GM12865 (cell line): Measurements from ENCODE around the gene CHST13.
"Not testable (repeated sequence)": the region's sequence is repeated elsewhere in the genome, so short reads cannot be mapped to it uniquely, and the experiment has no call there.

Experiments used
- DNase-seq: peaks from one replicate; pipeline ENCODE4 v3.0.0; 2010; ENCODE audit warnings: low read depth
- H3K4me3 ChIP-seq: 2 replicates; pipeline ENCODE4 v1.5.1; 2011; ENCODE audit warnings: mild to moderate bottlenecking, low read depth, low read length, control low read depth
- TF ChIP-seq, protein P1 (sequence below): IDR thresholded peaks from 2 replicates; pipeline ENCODE4 v1.5.1; 2011; ENCODE audit warnings: low read length, control low read depth, low read depth, inconsistent platforms; ENCODE audit not compliant: insufficient read depth; ENCODE audit errors: missing control alignments

CHST13 gene

DNA sequence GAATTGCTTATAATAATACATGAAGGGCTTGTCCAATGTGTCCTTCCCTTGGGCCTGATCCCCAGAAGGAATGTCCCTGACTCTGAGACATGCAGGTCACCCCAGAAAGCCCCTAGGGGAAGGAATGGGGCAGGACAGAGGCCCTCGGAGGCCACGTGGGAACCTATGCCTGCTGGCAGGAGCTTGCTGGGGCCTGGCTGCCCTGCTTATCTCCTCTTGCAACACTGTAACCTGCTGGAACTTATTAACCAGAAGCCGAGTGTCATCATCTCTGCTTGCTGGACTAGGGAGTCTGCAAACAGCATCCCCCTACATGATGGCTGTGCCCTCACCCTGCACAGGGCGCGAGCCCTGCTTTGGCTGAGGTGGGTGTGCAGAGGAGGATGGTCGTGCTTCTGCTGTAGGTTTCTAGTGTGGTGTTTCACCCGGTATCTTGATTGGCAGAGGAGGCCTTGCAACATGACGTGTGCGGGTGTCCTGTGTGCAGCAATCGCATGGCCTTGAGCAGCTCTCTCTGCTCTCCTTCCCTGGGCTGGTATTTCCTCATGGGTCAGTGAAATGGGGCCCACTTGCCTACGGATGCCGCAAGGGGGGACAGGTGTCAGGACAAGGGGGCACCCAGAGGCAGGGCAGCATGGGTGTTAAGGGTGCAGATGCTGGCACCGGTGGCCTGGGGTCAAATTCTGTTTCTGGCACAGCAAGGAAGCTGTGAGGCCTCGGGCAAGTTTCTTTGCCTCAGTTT, 5.0 kb downstream of the CHST13 start:
- TF ChIP-seq, protein P1, sequence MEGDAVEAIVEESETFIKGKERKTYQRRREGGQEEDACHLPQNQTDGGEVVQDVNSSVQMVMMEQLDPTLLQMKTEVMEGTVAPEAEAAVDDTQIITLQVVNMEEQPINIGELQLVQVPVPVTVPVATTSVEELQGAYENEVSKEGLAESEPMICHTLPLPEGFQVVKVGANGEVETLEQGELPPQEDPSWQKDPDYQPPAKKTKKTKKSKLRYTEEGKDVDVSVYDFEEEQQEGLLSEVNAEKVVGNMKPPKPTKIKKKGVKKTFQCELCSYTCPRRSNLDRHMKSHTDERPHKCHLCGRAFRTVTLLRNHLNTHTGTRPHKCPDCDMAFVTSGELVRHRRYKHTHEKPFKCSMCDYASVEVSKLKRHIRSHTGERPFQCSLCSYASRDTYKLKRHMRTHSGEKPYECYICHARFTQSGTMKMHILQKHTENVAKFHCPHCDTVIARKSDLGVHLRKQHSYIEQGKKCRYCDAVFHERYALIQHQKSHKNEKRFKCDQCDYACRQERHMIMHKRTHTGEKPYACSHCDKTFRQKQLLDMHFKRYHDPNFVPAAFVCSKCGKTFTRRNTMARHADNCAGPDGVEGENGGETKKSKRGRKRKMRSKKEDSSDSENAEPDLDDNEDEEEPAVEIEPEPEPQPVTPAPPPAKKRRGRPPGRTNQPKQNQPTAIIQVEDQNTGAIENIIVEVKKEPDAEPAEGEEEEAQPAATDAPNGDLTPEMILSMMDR, result no peak
- DNase-seq, result no peak
- no peak overlapping the region for H3K4me3 ChIP-seq

DNA sequence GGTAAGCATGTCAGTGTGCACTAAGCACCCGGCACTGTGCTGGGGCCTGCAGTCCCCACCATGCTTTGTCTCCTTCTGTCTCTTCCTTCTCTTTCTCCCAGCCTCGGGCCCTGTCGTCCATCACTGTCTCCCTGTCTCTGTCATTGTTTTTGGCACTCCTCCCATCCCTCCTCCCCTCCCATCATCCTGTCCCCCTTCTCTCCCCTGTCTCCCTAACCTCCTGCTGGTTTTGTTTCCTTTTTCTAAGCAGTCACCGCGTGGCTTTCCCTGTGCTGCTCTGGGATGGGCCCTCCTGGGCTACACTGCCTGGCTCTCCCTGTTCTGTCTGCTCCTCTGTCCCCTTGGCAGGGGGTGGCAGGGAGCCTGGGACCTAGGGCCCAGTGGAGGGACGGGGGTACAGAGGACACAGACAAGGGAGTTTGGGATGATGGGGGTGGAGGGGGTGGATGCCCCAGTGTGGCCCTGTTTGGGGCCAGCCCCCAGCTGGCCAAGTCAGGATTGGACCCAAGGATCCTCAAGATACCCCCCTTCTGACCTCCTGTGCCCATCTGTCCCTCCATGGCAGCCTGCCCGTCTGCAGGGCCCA, 5.7 kb downstream of the CHST13 start:
- TF ChIP-seq, protein P1, result no peak
- no peak for DNase-seq
- H3K4me3 ChIP-seq, result no peak overlapping the region

DNA sequence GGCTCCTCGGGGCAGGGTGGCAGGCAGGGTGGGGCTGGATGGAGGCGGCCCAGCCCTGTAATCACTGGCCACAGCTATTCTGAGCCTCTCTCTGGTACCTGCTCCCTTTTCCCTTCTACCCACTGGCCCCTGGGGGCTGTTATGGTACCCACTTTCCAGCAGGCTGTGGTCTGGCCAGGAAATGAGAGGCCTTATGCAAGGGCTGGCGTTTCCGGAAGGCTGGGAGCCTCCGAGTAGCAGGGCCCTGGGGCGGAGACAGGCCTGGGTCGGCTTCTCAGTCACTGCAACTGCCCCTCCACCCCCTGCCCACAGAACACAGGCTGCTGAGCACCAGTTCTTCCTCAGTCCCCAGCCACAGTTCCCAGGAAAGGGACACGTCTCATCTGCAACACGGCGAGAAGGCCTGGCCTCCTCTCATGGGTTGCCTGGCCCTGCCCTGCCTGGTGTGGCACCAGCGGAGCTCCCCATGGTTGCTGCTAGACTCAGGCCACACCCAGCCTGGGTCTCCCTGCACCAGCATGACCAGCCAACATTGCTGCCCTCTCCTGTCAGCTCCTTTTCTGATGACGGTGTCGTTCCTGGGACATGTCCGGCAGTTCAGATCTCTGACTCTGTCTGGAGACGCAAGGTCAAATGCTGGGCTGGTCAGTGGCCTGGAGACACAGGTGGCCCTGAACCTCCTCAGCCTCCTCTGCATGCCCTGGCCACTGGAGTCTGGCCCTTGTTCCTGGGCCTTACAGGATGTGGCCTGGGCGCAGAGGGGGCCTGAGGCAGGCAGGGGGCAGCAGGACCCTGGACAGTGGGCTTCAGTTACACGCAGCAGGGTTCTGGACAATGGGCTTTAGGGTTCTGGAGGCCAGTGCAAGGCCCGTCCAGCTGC, 6.5 kb downstream of the CHST13 start:
- H3K4me3 ChIP-seq, result no peak overlapping the region
- TF ChIP-seq, protein P1, result no peak
- peak; percentile 18 for DNase-seq

DNA sequence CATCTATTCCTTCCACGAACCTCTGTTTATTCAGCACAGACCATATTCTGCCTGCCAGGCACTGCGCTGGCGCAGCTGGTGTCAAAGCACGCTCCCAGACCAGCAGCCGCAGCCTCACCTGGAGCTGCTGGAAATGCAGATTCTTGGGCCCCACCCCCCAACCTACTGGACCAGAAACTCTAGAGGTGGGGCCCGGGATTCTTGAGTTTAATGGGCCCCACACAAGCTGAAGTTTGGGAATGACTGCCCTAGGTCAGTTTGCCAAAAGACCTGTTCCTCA, 7.0 kb downstream of the CHST13 start:
- no peak for DNase-seq

DNA sequence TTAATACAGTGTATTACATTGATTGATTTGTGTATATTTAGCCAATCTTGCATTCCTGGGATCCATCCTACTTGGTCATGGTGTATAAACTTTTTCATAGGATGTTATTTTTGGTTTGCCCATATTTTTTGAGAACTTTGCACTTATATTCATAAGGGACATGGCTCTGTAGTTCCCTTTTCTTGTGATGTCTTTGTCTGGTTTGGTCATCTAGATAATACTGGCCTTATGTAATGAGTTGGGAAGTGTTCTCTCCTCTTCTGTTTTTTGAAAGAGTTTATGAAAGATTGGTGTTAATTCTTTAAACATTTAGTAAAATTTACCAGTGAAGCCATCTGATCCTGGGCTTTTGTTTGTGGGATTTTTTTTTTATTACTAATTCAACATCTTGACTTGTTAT, 9.6 kb downstream of the CHST13 start:
- no peak overlapping the region for H3K4me3 ChIP-seq
- TF ChIP-seq, protein P1, result no peak
- no peak for DNase-seq

More for the DNA sequence above, 7.0 kb downstream of the CHST13 start:
- TF ChIP-seq, protein P1, result no peak
- H3K4me3 ChIP-seq, result no peak overlapping the region

DNA sequence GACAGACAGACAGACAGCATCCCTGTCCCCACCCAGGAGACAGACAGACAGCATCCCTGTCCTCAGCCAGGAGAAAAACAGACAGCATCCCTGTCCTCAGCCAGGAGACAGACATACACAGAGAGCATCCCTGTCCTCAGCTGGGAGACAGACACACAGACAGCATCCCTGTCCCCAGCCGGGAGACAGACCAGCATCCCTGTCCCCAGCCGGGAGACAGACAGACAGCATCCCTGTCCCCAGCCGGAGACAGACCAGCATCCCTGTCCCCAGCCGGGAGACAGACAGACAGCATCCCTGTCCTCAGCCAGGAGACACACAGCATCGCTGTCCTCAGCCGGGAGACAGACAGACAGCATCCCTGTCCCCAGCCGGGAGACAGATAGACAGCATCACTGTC, 10.8 kb downstream of the CHST13 start:
- not testable (repeated sequence) for H3K4me3 ChIP-seq, DNase-seq

DNA sequence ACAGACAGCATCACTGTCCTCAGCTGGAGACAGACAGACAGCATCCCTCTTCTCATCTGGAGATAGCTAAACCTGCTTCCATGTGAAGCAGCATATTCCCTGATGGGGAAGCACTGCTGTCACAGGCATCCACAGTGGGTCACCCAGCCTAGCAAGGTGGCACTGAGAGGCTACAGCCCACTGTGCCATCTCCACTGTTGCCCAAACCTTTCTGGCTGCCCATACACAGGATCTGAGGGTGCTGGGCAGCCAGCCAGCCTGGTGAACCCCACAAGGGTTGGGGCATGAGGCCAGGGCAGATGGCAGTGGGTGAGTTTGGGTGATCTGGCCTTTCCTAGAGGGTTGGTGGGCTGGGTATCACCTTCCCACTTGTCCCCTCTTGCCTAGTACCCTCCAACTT, 11.7 kb downstream of the CHST13 start:
- no peak for DNase-seq
- no peak overlapping the region for H3K4me3 ChIP-seq
- TF ChIP-seq, protein P1, result no peak
